ENCODE measurements around the gene VAMP5.

GRCh38 chr2:85589982-85590791 is 6.0 kb downstream of the VAMP5 start:
- TF ChIP-seq POLR2A (IDR thresholded peaks at IDR 0.05; ENCODE audit: low read length) (no peak), GATA1 (IDR thresholded peaks at IDR 0.05; ENCODE audit: low read depth, low read length) (no peak)
